Lower leg skin (tissue), 4 donors: Measurements from ENCODE around the gene KNCN. TPM values are rescaled to one million over a fixed set of nuclear protein-coding genes. Genes with fewer than 3 reads are reported as not detected.

Source experiments
- DNase-seq, 2 donors: peaks; one replicate each; pipeline ENCODE4 v3.0.0-alpha.2; 2019; ENCODE audit warnings: low spot score in 2 of 2
- H3K4me3 ChIP-seq: fragments of 200-600 bp; sonication (generic); 2 replicates; pipeline ENCODE4 v1.5.1; 2017; ENCODE audit warnings: mild to moderate bottlenecking, low read depth; ENCODE audit not compliant: poor library complexity, severe bottlenecking
- POLR2A ChIP-seq, 2 donors: fragments of 450-650 bp; IDR thresholded peaks; one replicate each; pipeline ENCODE4 v1.6.1; 2016 to 2017; ENCODE audit warnings: antibody characterized with exemption in 2 of 2, mild to moderate bottlenecking in 1 of 2, moderate library complexity in 1 of 2
- WGBS, 2 donors: methylation state at CpG; one replicate each; pipeline ENCODE4 v1.1.5; 2018; 5-methylcytosine and 5-hydroxymethylcytosine counted together
- intact Hi-C: fragments of 100-400 bp; cut with DNase I; formaldehyde crosslinking; loops from one replicate; pipeline ENCODE4 v1.15.0; 2023; ENCODE audit warnings: low total_unique reads
- total RNA-seq, 4 donors: library from RNA; depleted of rRNA; stranded (reverse); fragments of >200 nt; gene quantifications; one replicate each; pipeline ENCODE4 v1.1.0, GENCODE V29; 2016
- TF ChIP-seq, protein P1 (sequence below), 3 donors: fragments of 450-650 bp; IDR thresholded peaks; one replicate each; pipeline ENCODE4 v1.5.1; 2016; ENCODE audit warnings: antibody characterized with exemption in 3 of 3, mild to moderate bottlenecking in 3 of 3, moderate library complexity in 2 of 3

The KNCN gene
- total RNA-seq, 4 donors from 2014 or later = not detected

GRCh38 chr1:46496505-46496904, 54.9 kb downstream of the KNCN start:
- intact Hi-C loops = no loop called here
- no peak for TF ChIP-seq POLR2A (IDR thresholded peaks at IDR 0.05)
- TF ChIP-seq, protein P1, sequence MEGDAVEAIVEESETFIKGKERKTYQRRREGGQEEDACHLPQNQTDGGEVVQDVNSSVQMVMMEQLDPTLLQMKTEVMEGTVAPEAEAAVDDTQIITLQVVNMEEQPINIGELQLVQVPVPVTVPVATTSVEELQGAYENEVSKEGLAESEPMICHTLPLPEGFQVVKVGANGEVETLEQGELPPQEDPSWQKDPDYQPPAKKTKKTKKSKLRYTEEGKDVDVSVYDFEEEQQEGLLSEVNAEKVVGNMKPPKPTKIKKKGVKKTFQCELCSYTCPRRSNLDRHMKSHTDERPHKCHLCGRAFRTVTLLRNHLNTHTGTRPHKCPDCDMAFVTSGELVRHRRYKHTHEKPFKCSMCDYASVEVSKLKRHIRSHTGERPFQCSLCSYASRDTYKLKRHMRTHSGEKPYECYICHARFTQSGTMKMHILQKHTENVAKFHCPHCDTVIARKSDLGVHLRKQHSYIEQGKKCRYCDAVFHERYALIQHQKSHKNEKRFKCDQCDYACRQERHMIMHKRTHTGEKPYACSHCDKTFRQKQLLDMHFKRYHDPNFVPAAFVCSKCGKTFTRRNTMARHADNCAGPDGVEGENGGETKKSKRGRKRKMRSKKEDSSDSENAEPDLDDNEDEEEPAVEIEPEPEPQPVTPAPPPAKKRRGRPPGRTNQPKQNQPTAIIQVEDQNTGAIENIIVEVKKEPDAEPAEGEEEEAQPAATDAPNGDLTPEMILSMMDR (IDR thresholded peaks at IDR 0.05) = no peak
- no peak overlapping the region for H3K4me3 ChIP-seq
- WGBS, 2 donors = 67 to 72% methylated on average over 6 of the region's 6 CpGs
- no peak for DNase-seq

- no peak for TF ChIP-seq POLR2A (IDR thresholded peaks at IDR 0.05)
- TF ChIP-seq, protein P1 (IDR thresholded peaks at IDR 0.05) = no peak
- no peak for DNase-seq
- intact Hi-C loops = no loop called here
- WGBS, 2 donors = 90 to 98% methylated on average over 2 of the region's 2 CpGs
- no peak overlapping the region for H3K4me3 ChIP-seq
Measured at GRCh38 chr1:46495778-46496177, 55.7 kb downstream of the KNCN start.

Other genes with a start within 250 kb of the KNCN start
- gene LRRC41, start 248.0 kb downstream of the KNCN start, total RNA-seq = 10 to 100 TPM; 74.6 to 87.8 (median 82.3) TPM
- 100 to 1,000 TPM; 223 to 278 (median 237) TPM for gene UQCRH, start 247.9 kb downstream of the KNCN start, total RNA-seq
- gene NSUN4, start 210.8 kb downstream of the KNCN start, total RNA-seq = 10 to 100 TPM; 15.6 to 62.3 (median 22.9) TPM
- gene FAAH, start 157.3 kb downstream of the KNCN start, total RNA-seq = 10 to 100 TPM; 26.3 to 30.7 (median 28.4) TPM
- gene DMBX1, start 61.8 kb downstream of the KNCN start, total RNA-seq = under 1 TPM in 3 of 4 donors, not detected in 1; 0.12 to 0.51 (median 0.42) TPM
- 10 to 100 TPM in 3 of 4 donors, 1 to 10 TPM in 1; 9.6 to 23.0 (median 13.7) TPM for gene MKNK1, start 52.6 kb upstream of the KNCN start, total RNA-seq
- 10 to 100 TPM; 13.0 to 17.8 (median 13.6) TPM for gene MOB3C, start 65.2 kb upstream of the KNCN start, total RNA-seq
- 10 to 100 TPM; 20.4 to 33.7 (median 29.9) TPM for gene ATPAF1, start 116.7 kb upstream of the KNCN start, total RNA-seq
- gene TEX38, start 120.2 kb upstream of the KNCN start, total RNA-seq = not detected
- 100 to 1,000 TPM in 2 of 4 donors, 10 to 100 TPM in 2; 71.5 to 138 (median 106) TPM for gene EFCAB14, start 167.5 kb upstream of the KNCN start, total RNA-seq
- 100 to 1,000 TPM in 1 of 4 donors, 10 to 100 TPM in 3; 35.7 to 215 (median 75.1) TPM for gene CYP4B1, start 247.4 kb upstream of the KNCN start, total RNA-seq